ENCODE measurements around the gene SPAG9. TPM values are rescaled to one million over a fixed set of nuclear protein-coding genes. Genes with fewer than 3 reads are reported as not detected.

Gene SPAG9
- total RNA-seq, 1 experiment from 2014 or later = 54.3 TPM

GRCh38 chr17:50989149-50989548 is 131.5 kb downstream of the SPAG9 start:
- no peaks in the 10 kb centered on the region for H4K20me1 ChIP-seq (ENCODE audit: control insufficient read depth, insufficient read depth, insufficient read length)
- no peak overlapping the region for H3K23ac ChIP-seq (ENCODE audit: insufficient read length, low read depth, low read length)
- no peak overlapping the region for H2BK15ac ChIP-seq (ENCODE audit: low read depth, low read length)
- H3K27ac Mint-ChIP-seq = no peak overlapping the region
- no peak overlapping the region for H4K91ac ChIP-seq (ENCODE audit: insufficient read length, low read depth, low read length)
- H3K9me3 ChIP-seq (ENCODE audit: control insufficient read depth, low read depth, low read length) = no peaks in the 10 kb centered on the region
- H3K4me2 ChIP-seq (ENCODE audit: insufficient read depth, insufficient read length, low read length) = no peak overlapping the region
- no peak overlapping the region for H2AFZ ChIP-seq (ENCODE audit: low read length)
- no peak for DNase-seq
- H3K79me2 ChIP-seq (ENCODE audit: insufficient read depth, low read length) = no peaks in the 10 kb centered on the region
- no peaks in the 10 kb centered on the region for H3K27me3 Mint-ChIP-seq (ENCODE audit: low read depth)
- no peaks in the 10 kb centered on the region for H3K4me1 ChIP-seq (ENCODE audit: insufficient read depth, low read length)
- no peak overlapping the region for H2AK5ac ChIP-seq (ENCODE audit: insufficient read length, low read length)
- no peak overlapping the region for H3K18ac ChIP-seq (ENCODE audit: insufficient read length, low read depth, low read length)
- H2BK20ac ChIP-seq (ENCODE audit: low read depth, low read length, poor library complexity, severe bottlenecking) = no peak overlapping the region
- no peak overlapping the region for H2BK120ac ChIP-seq (ENCODE audit: low read depth, low read length, poor library complexity, severe bottlenecking)
- no peaks in the 10 kb centered on the region for H3K27me3 ChIP-seq (ENCODE audit: insufficient read depth, low read length)
- no peak overlapping the region for H3K9ac ChIP-seq (ENCODE audit: extremely low read depth, insufficient read length, low read length)
- H3K4me1 Mint-ChIP-seq = no peaks in the 10 kb centered on the region
- H3K14ac ChIP-seq (ENCODE audit: insufficient read depth, low read length) = no peak overlapping the region
- no peak overlapping the region for H2BK5ac ChIP-seq (ENCODE audit: insufficient read length, low read length)
- H3K79me1 ChIP-seq (ENCODE audit: insufficient read depth, low read depth, low read length, poor library complexity, severe bottlenecking) = no peaks in the 10 kb centered on the region
- H3K23me2 ChIP-seq (ENCODE audit: insufficient read length, low read depth, low read length, poor library complexity, severe bottlenecking) = no peaks in the 10 kb centered on the region
- no peak overlapping the region for H2BK12ac ChIP-seq (ENCODE audit: insufficient read length, low read depth, low read length)
- no CpG with 5 or more reads among the region's 3 CpGs for WGBS (ENCODE audit: extremely low coverage, insufficient read length, low lambda C conversion rate)
- no peak overlapping the region for H4K5ac ChIP-seq (ENCODE audit: insufficient read length, low read depth, low read length)
- no peak overlapping the region for H3T11ph ChIP-seq (ENCODE audit: low read length)
- no peak overlapping the region for H3K56ac ChIP-seq (ENCODE audit: insufficient read length, low read depth, low read length)
- no peak for TF ChIP-seq CTCF (conservative IDR thresholded peaks at IDR 0.05)
- peaks cover 24 to 70% (median 64%) of the 10 kb centered on the region in 3 experiments; a peak in 6 of 7 replicates for H3K36me3 Mint-ChIP-seq (ENCODE audit: insufficient read depth in 1 of 3, low read depth in 3 of 3)
- no peaks in the 10 kb centered on the region for H3K9me3 Mint-ChIP-seq
- H3K27ac ChIP-seq (ENCODE audit: insufficient read length, low read depth, low read length) = no peak overlapping the region
- no peak overlapping the region for H3K4me3 Mint-ChIP-seq
- no peak overlapping the region for H4K8ac ChIP-seq (replicated peaks; ENCODE audit: insufficient read length, low read depth, low read length)
- no peak overlapping the region for H3K4ac ChIP-seq (ENCODE audit: low read depth, low read length)

Measured in H9 (cell line).